ENCODE measurements around the gene SPDYC.

SPDYC gene

GRCh38 chr11:65208785-65209710, 39.0 kb downstream of the SPDYC start:
- no peak for DNase-seq

GRCh38 chr11:65209711-65210360, 39.8 kb downstream of the SPDYC start:
- DNase-seq, result no peak

GRCh38 chr11:65210361-65210731, 40.3 kb downstream of the SPDYC start:
- no peak for DNase-seq

GRCh38 chr11:65210748-65211147, 40.7 kb downstream of the SPDYC start:
- no peak for DNase-seq

- DNase-seq, result no peak
These were observed 41.5 kb downstream of the SPDYC start for GRCh38 chr11:65211293-65212105.

GRCh38 chr11:65212226-65212801, 42.3 kb downstream of the SPDYC start:
- DNase-seq, result no peak

GRCh38 chr11:65213322-65214211, 43.5 kb downstream of the SPDYC start:
- peak in 1 of 4 experiments; percentile 16 for DNase-seq

- no peak for DNase-seq
These were observed 44.3 kb downstream of the SPDYC start for GRCh38 chr11:65214212-65214845.

- no peak for DNase-seq
These were observed 45.5 kb downstream of the SPDYC start for GRCh38 chr11:65215441-65216076.

GRCh38 chr11:65216830-65217229, 46.8 kb downstream of the SPDYC start:
- no peak for DNase-seq

- no peak for DNase-seq
These were observed 47.7 kb downstream of the SPDYC start for GRCh38 chr11:65217441-65218423.

- no peak for DNase-seq
These were observed 48.4 kb downstream of the SPDYC start for GRCh38 chr11:65218446-65218845.

GRCh38 chr11:65219930-65220213, 49.8 kb downstream of the SPDYC start:
- DNase-seq, result no peak

- no peak for DNase-seq
These were observed 51.0 kb downstream of the SPDYC start for GRCh38 chr11:65221026-65221425.

Measured in activated CD4-positive, CD25-positive, alpha-beta regulatory T cell (primary cell).